IPS-NIHi7 (cell line): ENCODE measurements around the gene INF2.

Source experiments
- DNase-seq: peaks from one replicate; pipeline ENCODE4 v3.0.0; 2012; ENCODE audit warnings: mixed read lengths; ENCODE audit errors: extremely low spot score

The INF2 gene

GRCh38 chr14:104751539-104752422 is 62.4 kb downstream of the INF2 start:
- no peak for DNase-seq

- DNase-seq, result no peak
Measured at GRCh38 chr14:104752423-104752734, 63.0 kb downstream of the INF2 start.

GRCh38 chr14:104752735-104753527 is 63.5 kb downstream of the INF2 start, which contains the start of gene SIVA1:
Gene SIVA1 (plus strand): TSS chr14:104753147. CDS start chr14:104753202, 55 bp downstream.
- peak; percentile 100 for DNase-seq

DNA sequence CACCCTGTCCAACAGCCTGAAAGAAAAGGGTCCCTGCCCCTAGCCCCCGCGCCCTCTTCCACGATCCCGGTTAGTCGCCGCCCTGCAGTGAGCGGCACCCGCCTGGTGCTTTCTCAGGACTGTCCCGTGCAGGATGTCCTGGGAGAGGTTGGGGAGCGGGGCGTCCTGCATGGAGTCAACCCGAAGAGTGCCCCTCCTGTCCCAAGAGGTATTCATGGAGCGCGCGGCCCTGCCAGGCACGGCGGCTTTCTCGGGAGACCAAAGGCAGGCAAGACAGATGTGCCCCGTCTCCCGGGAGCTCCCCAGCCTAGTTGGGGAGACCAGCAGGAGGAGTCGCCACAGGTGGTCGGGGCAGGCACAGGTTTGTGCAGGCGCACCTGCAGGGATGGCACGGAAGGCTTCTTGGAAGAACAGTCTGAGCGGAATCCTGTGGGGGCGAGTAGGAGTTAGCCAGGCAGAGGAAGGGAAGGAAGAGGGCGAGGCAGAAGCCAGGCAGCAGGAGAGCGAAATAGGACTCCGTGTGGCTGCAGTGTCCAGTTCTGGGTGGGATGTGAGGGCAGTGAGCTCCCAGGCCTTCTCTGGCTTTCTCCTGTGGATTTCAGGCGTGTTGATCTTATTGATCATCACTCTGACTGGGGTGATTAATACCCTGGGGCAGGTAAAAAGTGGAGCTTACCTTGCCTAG is 64.3 kb downstream of the INF2 start:
- DNase-seq, result no peak

- DNase-seq, result no peak
Measured at GRCh38 chr14:104754213-104754851, 64.9 kb downstream of the INF2 start.

DNA sequence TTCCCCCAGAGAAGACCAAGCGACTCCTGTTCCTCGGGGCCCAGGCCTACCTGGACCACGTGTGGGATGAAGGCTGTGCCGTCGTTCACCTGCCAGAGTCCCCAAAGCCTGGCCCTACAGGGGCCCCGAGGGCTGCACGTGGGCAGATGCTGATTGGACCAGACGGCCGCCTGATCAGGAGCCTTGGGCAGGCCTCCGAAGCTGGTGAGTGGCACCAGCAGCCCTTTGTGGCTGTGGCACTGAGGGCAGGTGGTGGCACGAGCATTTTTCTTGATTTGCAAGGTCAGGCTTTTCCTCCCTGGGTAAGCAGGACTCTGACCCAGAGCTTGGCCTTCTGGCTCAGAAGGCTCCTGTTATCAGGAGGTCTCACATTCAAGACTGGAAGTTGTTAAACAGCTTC is 66.2 kb downstream of the INF2 start:
- DNase-seq, result no peak

DNA sequence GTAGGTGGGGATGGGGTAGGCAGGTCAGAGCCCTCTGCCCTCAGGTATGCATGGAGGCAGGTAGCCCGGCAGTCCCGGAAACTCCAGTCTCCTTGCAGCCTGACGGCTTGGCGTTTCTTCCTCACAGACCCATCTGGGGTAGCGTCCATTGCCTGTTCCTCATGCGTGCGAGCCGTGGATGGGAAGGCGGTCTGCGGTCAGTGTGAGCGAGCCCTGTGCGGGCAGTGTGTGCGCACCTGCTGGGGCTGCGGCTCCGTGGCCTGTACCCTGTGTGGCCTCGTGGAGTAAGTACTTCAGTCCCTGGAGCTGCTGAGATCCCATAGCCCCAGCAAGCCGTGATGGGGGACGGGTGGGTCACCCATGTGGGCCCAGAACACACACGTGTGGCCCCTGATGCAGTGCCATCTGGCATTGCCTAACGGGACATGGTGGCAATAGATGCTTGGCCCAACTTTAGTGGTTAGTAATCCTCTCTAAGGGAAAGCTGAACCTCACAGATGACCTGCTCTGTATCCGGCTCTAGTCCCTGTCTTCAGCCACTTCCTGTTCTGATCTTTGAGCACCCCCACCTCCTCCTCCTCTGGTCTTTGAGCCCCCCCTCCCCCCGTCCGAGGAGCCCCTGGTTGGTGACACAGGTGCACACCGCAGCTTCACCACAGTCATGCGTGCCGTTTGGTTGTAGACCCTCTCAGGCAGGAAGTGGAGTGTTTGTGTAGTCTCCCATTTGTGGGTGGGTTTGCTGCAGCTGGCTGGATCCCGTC is 67.2 kb downstream of the INF2 start:
- DNase-seq, result no peak

DNA sequence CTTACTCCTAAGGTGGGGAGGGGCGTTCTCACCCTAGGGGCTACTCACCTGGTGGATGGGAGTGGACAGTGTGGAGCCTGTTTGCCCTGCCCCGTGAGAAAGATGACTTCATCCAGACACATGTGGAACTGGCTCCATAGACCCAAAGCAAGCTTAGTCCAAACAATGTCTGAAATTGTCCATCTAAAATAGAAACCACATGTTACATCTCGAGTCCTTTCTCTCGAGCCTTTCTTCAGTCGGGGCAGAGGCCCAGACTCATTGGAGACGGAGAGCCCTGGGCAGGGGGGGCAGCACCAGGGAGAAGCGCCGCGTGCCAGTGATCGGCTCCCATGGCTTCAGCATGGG is 67.8 kb downstream of the INF2 start:
- DNase-seq, result no peak

DNA sequence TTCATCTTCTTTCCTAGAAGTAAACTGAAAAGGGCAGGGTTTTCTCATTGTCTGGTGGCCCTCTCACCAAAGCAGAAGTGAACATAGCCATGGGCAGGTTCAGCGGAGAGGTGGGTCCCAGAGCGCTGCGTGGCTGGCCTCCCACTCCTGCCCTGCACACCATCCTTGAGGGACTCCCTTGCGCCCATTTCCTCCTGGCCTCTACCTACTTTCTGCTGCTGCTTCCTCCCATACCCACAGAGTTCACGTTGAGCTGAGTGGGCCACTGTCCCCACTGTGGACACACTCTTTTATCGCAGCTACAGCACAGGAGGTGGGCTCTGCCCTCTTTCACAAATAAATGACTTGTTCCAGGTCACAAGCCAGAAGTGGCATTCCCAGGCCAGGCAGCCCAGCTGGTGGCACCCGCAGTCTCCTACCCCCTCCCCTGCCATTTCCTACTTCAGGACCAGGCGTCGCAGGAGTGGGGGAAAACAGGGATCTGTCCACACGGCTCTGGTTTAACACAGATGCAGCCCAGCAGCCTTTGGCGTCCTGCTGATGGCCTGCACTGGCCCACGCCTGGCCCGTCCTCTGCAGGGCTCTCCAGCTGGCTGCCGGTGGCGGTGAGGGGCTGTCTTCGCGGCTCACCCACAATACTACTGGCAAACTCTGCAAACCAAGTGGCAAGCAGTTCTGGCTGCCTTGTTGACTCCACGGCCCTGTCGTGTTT is 68.4 kb downstream of the INF2 start:
- no peak for DNase-seq

DNA sequence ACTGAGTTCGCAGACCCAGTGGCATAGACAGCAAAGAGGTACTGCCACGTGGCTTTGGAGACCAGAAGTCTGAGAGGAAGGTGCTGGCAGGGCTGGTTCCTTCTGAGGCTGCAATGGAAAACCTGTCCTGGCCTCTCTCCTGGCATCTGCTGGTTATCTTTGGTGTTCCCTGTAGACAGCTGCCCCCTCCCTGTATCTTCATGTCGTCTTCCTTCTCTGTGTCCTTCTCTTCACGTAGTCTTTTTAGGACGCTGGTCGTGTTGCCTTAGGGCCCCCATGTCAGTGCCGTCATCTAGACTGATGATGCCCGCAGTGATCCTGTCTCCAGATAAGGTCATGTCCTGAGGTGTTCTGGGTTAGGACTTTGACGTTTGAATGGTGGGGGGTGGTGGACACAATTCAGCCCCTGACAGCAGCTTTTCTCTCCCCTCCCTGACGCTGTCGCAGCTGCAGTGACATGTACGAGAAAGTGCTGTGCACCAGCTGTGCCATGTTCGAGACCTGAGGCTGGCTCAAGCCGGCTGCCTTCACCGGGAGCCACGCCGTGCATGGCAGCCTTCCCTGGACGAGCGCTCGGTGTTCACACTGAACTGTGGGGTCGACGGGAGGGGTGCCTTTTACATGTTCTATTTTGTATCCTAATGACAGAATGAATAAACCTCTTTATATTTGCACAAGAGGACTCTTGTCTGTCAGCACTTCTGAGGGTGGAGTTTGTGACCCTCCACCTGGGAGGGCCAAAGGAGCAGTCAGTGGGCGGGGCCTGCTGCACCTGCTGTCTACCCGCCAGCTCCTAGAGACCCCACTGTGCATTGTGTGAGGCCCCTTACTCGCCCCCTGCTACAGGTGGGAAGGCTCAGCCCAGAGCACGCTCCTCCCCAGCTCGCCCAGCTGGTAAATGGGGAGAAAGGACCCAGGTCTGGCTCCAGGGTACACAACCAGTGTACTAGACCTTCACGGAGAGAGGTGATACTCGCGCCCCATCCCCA is 69.9 kb downstream of the INF2 start:
- DNase-seq, result no peak

DNA sequence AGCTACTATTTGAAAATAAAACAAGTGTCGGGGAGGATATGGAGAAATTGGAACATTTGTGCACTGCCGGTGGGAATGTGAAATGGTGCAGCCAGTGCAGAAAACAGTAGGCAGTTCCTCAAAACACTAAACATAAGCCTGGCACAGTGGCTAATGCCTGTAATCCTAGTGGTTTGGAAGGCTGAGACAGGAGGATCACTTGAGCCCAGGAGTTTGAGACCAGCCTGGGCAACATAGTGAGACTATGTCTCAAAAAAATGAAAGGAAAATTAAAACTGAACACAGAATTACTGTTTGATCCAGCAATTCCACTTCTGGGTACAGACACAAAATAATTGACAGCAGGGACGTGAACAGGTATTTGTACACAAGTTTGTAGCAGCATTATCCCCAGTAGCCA is 76.1 kb downstream of the INF2 start:
- DNase-seq, result no peak

DNA sequence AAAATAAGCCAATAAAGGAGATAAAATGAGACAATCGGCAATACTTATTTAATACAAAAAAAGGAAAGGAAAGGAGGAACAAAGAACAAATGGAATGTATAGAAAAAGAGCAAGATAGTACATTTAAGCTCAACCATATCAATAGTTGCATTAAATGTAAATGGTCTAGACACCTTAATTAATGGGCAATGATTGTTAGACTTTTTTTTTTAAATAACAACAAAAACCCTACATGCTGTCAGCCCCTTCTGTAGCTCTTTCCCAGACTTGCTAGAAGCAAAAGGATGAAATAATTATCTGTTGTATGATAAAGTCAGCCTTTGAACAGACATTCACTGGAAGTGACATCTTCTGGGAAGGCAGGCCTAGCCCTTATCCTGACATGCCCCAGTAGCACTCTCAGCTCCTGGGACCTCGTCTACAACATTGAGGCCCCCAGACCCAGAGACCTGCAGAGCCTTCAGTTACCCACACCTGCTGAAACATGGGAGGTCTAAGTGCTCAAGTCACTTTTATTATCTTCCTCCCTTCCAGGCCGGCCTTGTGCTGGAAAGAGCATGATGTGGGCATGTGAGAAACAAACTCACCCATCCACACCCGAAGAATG is 76.9 kb downstream of the INF2 start:
- no peak for DNase-seq

- DNase-seq, result no peak
Measured at GRCh38 chr14:104766863-104767633, 77.6 kb downstream of the INF2 start.

DNA sequence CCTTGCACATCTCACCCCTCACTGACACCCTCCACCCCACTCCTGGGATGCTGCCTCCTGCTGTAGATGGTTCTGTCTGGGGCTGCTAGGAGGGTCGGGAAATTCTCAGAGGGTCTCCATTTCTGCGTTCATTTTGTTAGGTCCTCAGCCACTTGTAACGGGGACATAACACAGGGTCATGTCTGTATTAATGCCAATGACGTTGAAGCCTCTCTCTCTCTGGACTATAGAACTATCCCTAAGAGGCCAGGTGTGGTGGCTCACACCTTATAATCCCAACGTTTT is 78.2 kb downstream of the INF2 start:
- DNase-seq, result no peak

- peak; percentile 96 for DNase-seq
Measured at GRCh38 chr14:104768437-104769323, 79.3 kb downstream of the INF2 start.

- no peak for DNase-seq
Measured at GRCh38 chr14:104769324-104770071, 80.1 kb downstream of the INF2 start.
